Keratinocyte (primary cell): Measurements from ENCODE around the gene CACNA2D1. TPM values are rescaled to one million over a fixed set of nuclear protein-coding genes. Genes with fewer than 3 reads are reported as not detected.

ENCODE experiments used
- DNase-seq: peaks from one replicate; pipeline ENCODE4 v3.0.0-alpha.2; 2011; ENCODE audit warnings: low read depth, missing footprints, low spot score
- FAIRE-seq: peaks from 2 replicates; lab custom pipeline; 2011; peaks lifted over from hg19 to GRCh38; lab: Jason Lieb, UNC
- H2AFZ ChIP-seq: 2 replicates; pipeline ENCODE4 v1.6.0; 2012; ENCODE audit warnings: low read length, control low read depth, inconsistent platforms; ENCODE audit not compliant: control insufficient read depth
- H3K27ac ChIP-seq: 2 replicates; pipeline ENCODE4 v1.5.1; 2011; ENCODE audit warnings: low read length; ENCODE audit not compliant: control insufficient read depth, insufficient read depth
- H3K27me3 ChIP-seq: 3 replicates; pipeline ENCODE4 v1.6.0; 2011; ENCODE audit warnings: low read length; ENCODE audit not compliant: control insufficient read depth, insufficient read depth; ENCODE audit errors: extremely low read depth
- H3K36me3 ChIP-seq, 2 experiments: 2 replicates in 1 of 2; 3 replicates in 1 of 2; pipeline ENCODE4 v1.5.1; 2011; ENCODE audit warnings: low read length in 2 of 2, mild to moderate bottlenecking in 1 of 2; ENCODE audit not compliant: control insufficient read depth in 2 of 2, insufficient read depth in 2 of 2; ENCODE audit errors: extremely low read depth in 1 of 2
- H3K4me1 ChIP-seq: 3 replicates; pipeline ENCODE4 v1.5.1; 2011; ENCODE audit warnings: low read length; ENCODE audit not compliant: control insufficient read depth, insufficient read depth; ENCODE audit errors: extremely low read depth
- H3K4me2 ChIP-seq: 3 replicates; pipeline ENCODE4 v1.6.0; 2011; ENCODE audit warnings: low read depth, low read length; ENCODE audit not compliant: control insufficient read depth, insufficient read depth; ENCODE audit errors: extremely low read depth
- H3K4me3 ChIP-seq, 3 experiments: fragments of 200-600 bp in 1 of 3; sonication (generic) in 1 of 3; 2 replicates in 2 of 3; 3 replicates in 1 of 3; pipeline ENCODE4 v1.5.1; 2011 to 2016; ENCODE audit warnings: low read length in 3 of 3, mild to moderate bottlenecking in 3 of 3, control low read depth in 2 of 3, inconsistent platforms in 1 of 3, low read depth in 1 of 3, mixed read lengths in 1 of 3, mixed run types in 1 of 3, moderate library complexity in 1 of 3; ENCODE audit not compliant: control insufficient read depth in 2 of 3, insufficient read depth in 2 of 3; ENCODE audit errors: extremely low read depth in 1 of 3
- H3K79me2 ChIP-seq: 2 replicates; pipeline ENCODE4 v1.6.0; 2012; ENCODE audit warnings: low read length; ENCODE audit not compliant: control insufficient read depth, insufficient read depth
- H3K9ac ChIP-seq: 3 replicates; pipeline ENCODE4 v1.6.0; 2011; ENCODE audit warnings: low read length; ENCODE audit not compliant: control insufficient read depth, insufficient read depth; ENCODE audit errors: extremely low read depth
- H3K9me1 ChIP-seq: 3 replicates; pipeline ENCODE4 v1.6.0; 2011; ENCODE audit warnings: low read length; ENCODE audit not compliant: control insufficient read depth, insufficient read depth; ENCODE audit errors: extremely low read depth
- H3K9me3 ChIP-seq: 2 replicates; pipeline ENCODE4 v1.5.1; 2012; ENCODE audit warnings: low read depth, low read length; ENCODE audit not compliant: control insufficient read depth
- H4K20me1 ChIP-seq: 3 replicates; pipeline ENCODE4 v1.6.0; 2011; ENCODE audit warnings: low read length; ENCODE audit not compliant: control insufficient read depth, insufficient read depth; ENCODE audit errors: extremely low read depth
- EZH2 ChIP-seq: IDR thresholded peaks from one replicate; pipeline ENCODE4 v1.6.1; 2012; ENCODE audit warnings: inconsistent platforms, mild to moderate bottlenecking, low read length, moderate library complexity
- dilution Hi-C: fragments of 300-500 bp; cut with MboI; formaldehyde crosslinking; loops from one replicate; pipeline ENCODE4 v1.7.0; 2020; ENCODE audit warnings: low sequenced_read_pairs; ENCODE audit not compliant: extremely low pct_ligation_motif_present
- polyA plus RNA-seq, 5 experiments: library from polyadenylated mRNA; depleted of rRNA in 3 of 5; stranded (reverse) in 3 of 5; stranded (forward) in 1 of 5; unstranded in 1 of 5; fragments of >200 nt; gene quantifications; 1 replicate in 1 of 5; 2 replicates in 3 of 5; 3 replicates in 1 of 5; pipeline versions ENCODE4 v1.2.1 to v1.2.3, GENCODE V29; 2011 to 2012; ENCODE audit warnings: missing spikeins in 2 of 5, low read depth in 1 of 5, low replicate concordance in 1 of 5
- TF ChIP-seq, protein P1 (sequence below), 3 experiments: IDR thresholded peaks in 1 of 3; conservative IDR thresholded peaks in 1 of 3; optimal IDR thresholded peaks in 1 of 3; 2 replicates in 2 of 3; 3 replicates in 1 of 3; pipeline versions ENCODE3 to v1.5.1; 2011; ENCODE audit warnings: low read length in 3 of 3, mild to moderate bottlenecking in 3 of 3, moderate library complexity in 2 of 3, control low read depth in 1 of 3, inconsistent platforms in 1 of 3; ENCODE audit not compliant: insufficient read depth in 2 of 3; ENCODE audit errors: extremely low read depth in 1 of 3

The CACNA2D1 gene
- polyA plus RNA-seq, 1 donor (not counting 4 experiments of a cell fraction or from before 2014, with no cell fraction given), result 1.8 TPM

DNA sequence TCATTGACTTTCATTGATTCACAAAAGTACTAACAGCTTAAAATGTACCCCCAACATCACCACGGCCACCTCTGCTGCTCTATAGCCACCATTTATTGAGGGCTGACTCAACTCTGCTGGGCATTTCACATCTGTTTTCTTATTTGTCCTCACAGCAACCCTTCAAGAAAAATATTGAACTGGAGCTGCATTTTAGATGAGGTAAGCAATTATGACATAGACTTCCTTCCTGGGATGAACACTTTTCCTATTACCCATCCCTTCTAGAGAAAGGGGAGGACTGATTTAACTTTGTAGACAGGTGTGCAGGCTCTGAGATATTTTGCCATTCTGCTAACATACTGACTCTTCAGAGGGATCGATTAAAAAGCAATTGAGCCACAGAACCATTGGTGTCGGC is 217.4 kb downstream of the CACNA2D1 start:
- H3K9ac ChIP-seq, result no peak overlapping the region
- no peaks in the 10 kb centered on the region for H4K20me1 ChIP-seq
- dilution Hi-C loops, result no loop called here
- H3K9me1 ChIP-seq, result no peaks in the 10 kb centered on the region
- H3K4me3 ChIP-seq, result no peak overlapping the region
- no peaks in the 10 kb centered on the region for H3K79me2 ChIP-seq
- no peaks in the 10 kb centered on the region for H3K27me3 ChIP-seq
- DNase-seq (no peak), FAIRE-seq (no peak)
- H3K9me3 ChIP-seq, result no peaks in the 10 kb centered on the region
- no peak overlapping the region for H3K27ac ChIP-seq
- no peak overlapping the region for H3K4me2 ChIP-seq
- H2AFZ ChIP-seq, result no peak overlapping the region
- no peaks in the 10 kb centered on the region for H3K36me3 ChIP-seq
- TF ChIP-seq EZH2, result no peak
- TF ChIP-seq, protein P1, sequence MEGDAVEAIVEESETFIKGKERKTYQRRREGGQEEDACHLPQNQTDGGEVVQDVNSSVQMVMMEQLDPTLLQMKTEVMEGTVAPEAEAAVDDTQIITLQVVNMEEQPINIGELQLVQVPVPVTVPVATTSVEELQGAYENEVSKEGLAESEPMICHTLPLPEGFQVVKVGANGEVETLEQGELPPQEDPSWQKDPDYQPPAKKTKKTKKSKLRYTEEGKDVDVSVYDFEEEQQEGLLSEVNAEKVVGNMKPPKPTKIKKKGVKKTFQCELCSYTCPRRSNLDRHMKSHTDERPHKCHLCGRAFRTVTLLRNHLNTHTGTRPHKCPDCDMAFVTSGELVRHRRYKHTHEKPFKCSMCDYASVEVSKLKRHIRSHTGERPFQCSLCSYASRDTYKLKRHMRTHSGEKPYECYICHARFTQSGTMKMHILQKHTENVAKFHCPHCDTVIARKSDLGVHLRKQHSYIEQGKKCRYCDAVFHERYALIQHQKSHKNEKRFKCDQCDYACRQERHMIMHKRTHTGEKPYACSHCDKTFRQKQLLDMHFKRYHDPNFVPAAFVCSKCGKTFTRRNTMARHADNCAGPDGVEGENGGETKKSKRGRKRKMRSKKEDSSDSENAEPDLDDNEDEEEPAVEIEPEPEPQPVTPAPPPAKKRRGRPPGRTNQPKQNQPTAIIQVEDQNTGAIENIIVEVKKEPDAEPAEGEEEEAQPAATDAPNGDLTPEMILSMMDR (optimal IDR thresholded peaks at IDR 0.05 in 1 of 3, IDR thresholded peaks at IDR 0.05 in 1 of 3, conservative IDR thresholded peaks at IDR 0.05 in 1 of 3; ENCODE audit: extremely low read depth in 1 of 3, insufficient read depth in 2 of 3, low read length in 3 of 3), result no peak
- H3K4me1 ChIP-seq, result no peaks in the 10 kb centered on the region

DNA sequence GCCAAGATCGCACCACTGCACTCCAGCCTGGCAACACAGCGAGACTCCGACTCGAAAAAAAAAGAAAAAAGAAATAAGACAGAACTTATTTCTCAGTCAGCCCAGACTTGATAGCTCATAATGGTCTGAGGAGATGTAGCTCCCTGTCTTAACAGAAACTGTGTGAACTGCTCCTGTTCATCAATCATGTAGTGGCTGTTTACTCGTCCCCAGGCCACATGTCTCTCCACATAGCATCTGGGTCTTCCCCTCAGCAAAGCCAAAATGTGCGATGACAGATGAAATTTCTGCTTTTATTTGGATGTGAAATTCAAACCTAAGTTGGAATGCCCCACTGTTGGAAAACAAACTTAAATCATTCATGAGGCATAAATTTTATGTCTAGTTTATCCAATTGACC is 219.0 kb downstream of the CACNA2D1 start:
- H3K9me1 ChIP-seq, result no peaks in the 10 kb centered on the region
- FAIRE-seq (no peak), DNase-seq (no peak)
- TF ChIP-seq, protein P1 (optimal IDR thresholded peaks at IDR 0.05 in 1 of 3, IDR thresholded peaks at IDR 0.05 in 1 of 3, conservative IDR thresholded peaks at IDR 0.05 in 1 of 3; ENCODE audit: extremely low read depth in 1 of 3, insufficient read depth in 2 of 3, low read length in 3 of 3), result no peak
- TF ChIP-seq EZH2, result no peak
- no peaks in the 10 kb centered on the region for H3K9me3 ChIP-seq
- H4K20me1 ChIP-seq, result no peaks in the 10 kb centered on the region
- no peaks in the 10 kb centered on the region for H3K36me3 ChIP-seq
- H3K4me2 ChIP-seq, result no peak overlapping the region
- no peak overlapping the region for H3K4me3 ChIP-seq
- H3K27ac ChIP-seq, result no peak overlapping the region
- no peaks in the 10 kb centered on the region for H3K79me2 ChIP-seq
- no peaks in the 10 kb centered on the region for H3K27me3 ChIP-seq
- no peak overlapping the region for H3K9ac ChIP-seq
- dilution Hi-C loops, result no loop called here
- H2AFZ ChIP-seq, result no peak overlapping the region
- H3K4me1 ChIP-seq, result no peaks in the 10 kb centered on the region
